HepG2 (cell line): ENCODE measurements around the gene TOB1. TPM values are rescaled to one million over a fixed set of nuclear protein-coding genes. Genes with fewer than 3 reads are reported as not detected.

Experiments
- ARID3A ChIP-seq: IDR thresholded peaks from 2 replicates; pipeline ENCODE4 v1.6.1; 2012; ENCODE audit warnings: low read depth, low read length, improper control_type of control experiment
- ATF5 ChIP-seq: sonication (generic); formaldehyde crosslinking; IDR thresholded peaks from 2 replicates; pipeline ENCODE4 v1.4.0; 2020; ENCODE audit warnings: mild to moderate bottlenecking, low read depth, missing genetic modification reagents
- FOXA1 ChIP-seq, 2 experiments: fragments of 450-650 bp in 1 of 2; sonication (generic) in 1 of 2; formaldehyde crosslinking in 1 of 2; IDR thresholded peaks; 2 replicates each; pipeline versions ENCODE4 v1.4.0 to v1.6.1; 2016 to 2020; ENCODE audit warnings: missing genetic modification reagents in 1 of 2
- HMGXB3 ChIP-seq: sonication (generic); formaldehyde crosslinking; IDR thresholded peaks from 2 replicates; pipeline ENCODE4 v1.4.0; 2020; ENCODE audit warnings: missing genetic modification reagents, borderline replicate concordance
- JUN ChIP-seq: sonication (generic); formaldehyde crosslinking; IDR thresholded peaks from 2 replicates; pipeline ENCODE4 v1.4.0; 2020; ENCODE audit warnings: mild to moderate bottlenecking, missing genetic modification reagents
- MAFF ChIP-seq: IDR thresholded peaks from 2 replicates; pipeline ENCODE4 v1.6.1; 2011; ENCODE audit warnings: low read depth, low read length, improper control_type of control experiment
- MBNL3 ChIP-seq: fragments of 250-450 bp; sonication (Bioruptor Pico); conservative IDR thresholded peaks from 2 replicates; pipeline ENCODE4 v1.8.0; 2022; ENCODE audit warnings: mild to moderate bottlenecking, inconsistent platforms
- PTBP1 ChIP-seq: fragments of 200-400 bp; formaldehyde crosslinking; IDR thresholded peaks from 2 replicates; pipeline ENCODE4 v1.6.1; 2018; ENCODE audit warnings: low read length, low read depth; ENCODE audit not compliant: poor library complexity, severe bottlenecking
- YEATS2 ChIP-seq: sonication (generic); formaldehyde crosslinking; IDR thresholded peaks from 2 replicates; pipeline ENCODE4 v1.4.0; 2020; ENCODE audit warnings: missing genetic modification reagents, borderline replicate concordance
- ZBTB46 ChIP-seq: sonication (generic); formaldehyde crosslinking; IDR thresholded peaks from 2 replicates; pipeline ENCODE4 v1.4.0; 2020; ENCODE audit warnings: mild to moderate bottlenecking, missing genetic modification reagents, borderline replicate concordance
- ZNF136 ChIP-seq: sonication (generic); formaldehyde crosslinking; IDR thresholded peaks from 2 replicates; pipeline ENCODE4 v1.8.1; 2022; ENCODE audit warnings: low read depth, mild to moderate bottlenecking, moderate library complexity, missing genetic modification reagents
- ZNF17 ChIP-seq: sonication (generic); formaldehyde crosslinking; IDR thresholded peaks from 2 replicates; pipeline ENCODE4 v1.5.0; 2020; ENCODE audit warnings: mild to moderate bottlenecking, missing genetic modification reagents
- ZNF207 ChIP-seq: fragments of 450-650 bp; IDR thresholded peaks from 2 replicates; pipeline ENCODE4 v1.6.1; 2016; ENCODE audit warnings: antibody characterized with exemption, borderline replicate concordance
- ZNF451 ChIP-seq: sonication (generic); formaldehyde crosslinking; IDR thresholded peaks from 2 replicates; pipeline ENCODE4 v1.5.0; 2020; ENCODE audit warnings: mild to moderate bottlenecking, missing genetic modification reagents
- ZNF550 ChIP-seq: sonication (generic); formaldehyde crosslinking; IDR thresholded peaks from 2 replicates; pipeline ENCODE4 v1.4.0; 2020; ENCODE audit warnings: mild to moderate bottlenecking, missing genetic modification reagents, borderline replicate concordance
- polyA plus RNA-seq, 8 experiments: library from polyadenylated mRNA; depleted of rRNA in 3 of 8; stranded (reverse) in 7 of 8; unstranded in 1 of 8; fragments of >200 nt; fragmentation: Illumina TruSeq in 4 of 8; extraction: Trizol in 4 of 8; gene quantifications; 2 replicates each; pipeline versions ENCODE4 v1.2.1 to v1.2.3, GENCODE V29; 2011 to 2016; ENCODE audit warnings: low read depth in 4 of 8, missing spikeins in 1 of 8, mixed read lengths in 1 of 8; ENCODE audit not compliant: insufficient read depth in 1 of 8
- total RNA-seq, 5 experiments: library from RNA; depleted of rRNA; stranded (reverse); fragments of >200 nt; fragmentation: Illumina TruSeq; extraction: Trizol; gene quantifications; 2 replicates each; pipeline ENCODE4 v1.2.3, GENCODE V29; 2016; ENCODE audit warnings: low read depth in 1 of 5
- TF ChIP-seq, protein P1 (sequence below): sonication (generic); formaldehyde crosslinking; IDR thresholded peaks from 2 replicates; pipeline ENCODE4 v1.4.0; 2020; ENCODE audit warnings: missing genetic modification reagents, borderline replicate concordance

The TOB1 gene
- total and polyA plus RNA-seq, 2 of the 13 experiments (the other 11 are each of a cell fraction or from before 2014, with no cell fraction given) = 21.9 to 57.7 TPM

- TF ChIP-seq ZNF17 (CRISPR knock-in tag) (no peak), ZNF207 (no peak), ZNF550 (CRISPR knock-in tag) (no peak), YEATS2 (CRISPR knock-in tag) (peak; percentile 73; the same call in 1 of the 2 replicates), ARID3A (0 out of 2 replicates have a peak, but pooled peaks have one; percentile 11), MBNL3 (CRISPR knock-in tag) (no peak), ZBTB46 (CRISPR knock-in tag) (no peak), HMGXB3 (CRISPR knock-in tag) (peak; percentile 90), ATF5 (0 out of 2 replicates have a peak, but pooled peaks have one; percentile 78), ZNF451 (CRISPR knock-in tag) (no peak), FOXA1 (IDR thresholded peaks at IDR 0.05) (no peak), FOXA1 (CRISPR knock-in tag; IDR thresholded peaks at IDR 0.05) (0 out of 2 replicates have a peak, but pooled peaks have one; percentile 5), ZNF136 (CRISPR knock-in tag) (0 out of 2 replicates have a peak, but pooled peaks have one; percentile 40), JUN (CRISPR knock-in tag) (peak; percentile 90), PTBP1 (no peak), MAFF (no peak)
- TF ChIP-seq, protein P1, sequence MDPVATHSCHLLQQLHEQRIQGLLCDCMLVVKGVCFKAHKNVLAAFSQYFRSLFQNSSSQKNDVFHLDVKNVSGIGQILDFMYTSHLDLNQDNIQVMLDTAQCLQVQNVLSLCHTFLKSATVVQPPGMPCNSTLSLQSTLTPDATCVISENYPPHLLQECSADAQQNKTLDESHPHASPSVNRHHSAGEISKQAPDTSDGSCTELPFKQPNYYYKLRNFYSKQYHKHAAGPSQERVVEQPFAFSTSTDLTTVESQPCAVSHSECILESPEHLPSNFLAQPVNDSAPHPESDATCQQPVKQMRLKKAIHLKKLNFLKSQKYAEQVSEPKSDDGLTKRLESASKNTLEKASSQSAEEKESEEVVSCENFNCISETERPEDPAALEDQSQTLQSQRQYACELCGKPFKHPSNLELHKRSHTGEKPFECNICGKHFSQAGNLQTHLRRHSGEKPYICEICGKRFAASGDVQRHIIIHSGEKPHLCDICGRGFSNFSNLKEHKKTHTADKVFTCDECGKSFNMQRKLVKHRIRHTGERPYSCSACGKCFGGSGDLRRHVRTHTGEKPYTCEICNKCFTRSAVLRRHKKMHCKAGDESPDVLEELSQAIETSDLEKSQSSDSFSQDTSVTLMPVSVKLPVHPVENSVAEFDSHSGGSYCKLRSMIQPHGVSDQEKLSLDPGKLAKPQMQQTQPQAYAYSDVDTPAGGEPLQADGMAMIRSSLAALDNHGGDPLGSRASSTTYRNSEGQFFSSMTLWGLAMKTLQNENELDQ (CRISPR knock-in tag) = no peak
These were observed 27.2 kb upstream of the TOB1 start (continued) for GRCh38 chr17:50893183-50893993.
